22Rv1 (cell line): ENCODE results near the gene FN1.
A peak's percentile ranks its signal among the peaks of the same experiment; 100 is the strongest.

Experiments
- H3K27ac ChIP-seq: fragments of 450-650 bp; 2 replicates; pipeline ENCODE4 v1.5.1; 2017
- CTCF ChIP-seq: fragments of 450-650 bp; IDR thresholded peaks from 2 replicates; pipeline ENCODE4 v1.5.1; 2017; ENCODE audit warnings: mild to moderate bottlenecking
- ZFX ChIP-seq: fragments of 450-650 bp; IDR thresholded peaks from 2 replicates; pipeline ENCODE4 v1.6.1; 2017; ENCODE audit warnings: antibody characterized with exemption, borderline replicate concordance

FN1 gene

DNA sequence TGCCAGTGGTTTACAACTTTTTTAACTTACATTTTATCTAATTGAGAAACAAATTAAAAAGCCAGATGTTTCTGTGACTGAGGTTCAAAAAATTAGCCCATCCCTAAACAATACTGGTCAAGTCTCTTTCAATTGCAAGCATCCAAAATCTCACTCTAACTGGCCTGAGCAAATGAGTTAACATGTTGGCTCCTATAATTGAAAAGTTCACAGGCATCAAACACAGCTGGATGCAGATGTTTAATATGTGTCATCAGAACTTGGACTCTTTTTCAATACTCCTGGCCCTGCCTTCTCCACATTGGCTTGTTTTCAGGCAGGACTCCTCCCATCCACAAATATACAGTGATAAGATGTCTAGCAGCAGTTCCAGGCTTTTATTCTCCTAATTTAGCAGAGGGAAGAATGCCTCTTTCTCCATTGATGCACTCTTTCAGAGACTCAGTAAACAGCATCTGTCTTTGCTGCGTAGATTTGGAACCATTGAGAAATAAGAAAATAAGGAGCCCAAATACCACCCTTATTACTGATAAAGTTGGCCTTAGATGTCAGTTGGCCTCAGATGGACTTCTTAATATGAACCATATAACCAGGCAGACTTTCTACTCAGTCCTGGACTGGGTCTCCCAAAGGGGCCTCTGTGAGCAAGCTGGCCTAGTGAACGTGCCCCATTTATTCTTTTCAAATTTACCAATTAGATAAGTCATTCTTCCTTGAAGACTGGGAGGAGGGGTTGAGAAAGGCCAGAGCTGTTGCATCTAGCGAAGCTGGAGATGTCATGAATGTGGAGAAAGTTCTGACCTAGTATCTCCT, 30.4 kb upstream of the FN1 start:
- no peak for TF ChIP-seq CTCF
- no peak for TF ChIP-seq ZFX

GRCh38 chr2:215465256-215465655, 29.4 kb upstream of the FN1 start:
- TF ChIP-seq ZFX (no peak), CTCF (no peak)
- no peak overlapping the region for H3K27ac ChIP-seq

More for the DNA sequence above, 30.4 kb upstream of the FN1 start:
- no peak overlapping the region for H3K27ac ChIP-seq

DNA sequence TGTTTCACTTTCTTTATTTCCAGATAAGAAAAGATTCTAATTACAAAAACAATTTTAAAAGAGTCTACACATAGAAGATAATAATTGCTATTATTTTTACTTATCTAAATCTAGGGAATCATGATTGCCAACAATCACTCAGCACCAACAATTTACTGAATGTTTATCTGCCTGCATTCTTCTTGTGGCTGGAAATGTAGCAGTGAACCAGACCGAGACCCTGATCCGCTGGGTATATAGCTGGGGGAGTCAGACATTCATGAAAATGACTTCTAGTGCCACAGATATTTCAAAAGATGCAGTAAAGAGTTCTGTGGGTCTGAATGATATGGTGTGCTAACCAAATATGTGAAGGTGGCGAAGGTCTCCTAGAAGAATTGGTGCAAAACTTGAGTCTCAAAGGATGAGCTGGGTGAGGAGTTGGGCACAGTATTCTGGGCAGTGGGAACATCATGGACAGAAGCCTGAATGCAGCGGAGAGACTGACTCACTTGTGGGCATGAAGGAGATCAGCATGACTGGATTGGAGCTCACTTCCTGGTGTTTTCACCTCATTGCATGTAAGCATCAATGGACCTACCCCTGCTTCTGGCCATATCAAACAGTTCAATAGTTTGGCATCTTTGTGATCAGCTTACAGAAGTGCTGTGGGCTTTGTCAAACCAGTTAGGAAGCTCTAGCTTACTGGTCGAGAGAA, 26.1 kb upstream of the FN1 start:
- H3K27ac ChIP-seq = no peak overlapping the region
- TF ChIP-seq ZFX = no peak
- no peak for TF ChIP-seq CTCF

DNA sequence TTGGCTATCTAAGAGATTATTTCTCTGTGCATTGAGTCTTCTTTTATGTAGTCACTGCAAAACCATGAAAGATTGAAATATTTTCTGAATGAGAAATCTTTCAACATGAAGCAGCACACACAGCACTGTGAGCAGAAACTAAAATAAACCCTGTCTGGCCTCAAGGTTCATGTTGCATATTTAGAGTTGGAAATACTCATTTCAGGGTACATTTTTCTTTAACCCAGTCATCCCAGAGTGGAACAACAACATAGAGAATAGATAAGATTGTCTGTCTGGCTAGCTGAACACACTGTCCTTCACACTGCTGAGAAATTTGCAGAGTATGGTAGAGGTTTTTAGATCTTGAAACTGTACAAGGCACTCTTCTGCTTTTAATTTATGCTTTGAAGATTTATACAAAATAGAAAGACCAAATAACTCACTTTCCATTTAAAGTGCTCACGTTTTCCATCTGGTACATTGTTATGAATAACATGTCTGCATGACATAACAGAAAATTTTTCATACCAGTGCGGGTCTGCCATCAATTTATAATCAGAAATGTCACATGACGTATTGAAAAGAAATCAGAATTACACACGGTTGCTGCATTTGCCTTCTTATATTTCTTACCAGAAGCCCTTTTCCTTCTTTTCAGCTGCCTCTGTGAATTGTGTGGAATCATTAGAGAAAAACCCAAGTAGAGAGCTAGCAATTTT, 25.0 kb upstream of the FN1 start:
- no peak for TF ChIP-seq CTCF
- no peak for TF ChIP-seq ZFX
- no peak overlapping the region for H3K27ac ChIP-seq

DNA sequence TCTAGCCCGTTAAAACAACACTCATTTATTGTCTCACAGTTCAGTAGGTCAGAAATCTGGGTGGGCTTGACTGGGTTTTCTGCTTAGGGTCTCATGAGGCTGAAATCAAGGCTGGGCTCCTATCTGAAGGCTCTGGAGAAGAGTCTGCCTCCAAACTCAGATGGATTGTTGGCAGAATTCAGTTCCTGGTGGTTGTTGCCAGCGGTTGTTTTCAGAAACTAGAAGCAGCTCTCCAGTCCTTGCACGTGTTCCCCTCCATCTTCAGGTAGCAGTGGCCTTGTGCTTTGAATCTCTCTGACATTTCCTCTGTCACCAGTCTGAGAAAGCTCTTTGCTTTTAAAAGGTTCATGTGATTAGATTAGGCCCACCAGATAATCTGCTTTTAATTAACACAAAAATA, 20.1 kb upstream of the FN1 start:
- H3K27ac ChIP-seq = no peak overlapping the region
- TF ChIP-seq CTCF (no peak), ZFX (no peak)

GRCh38 chr2:215454519-215455246, 18.8 kb upstream of the FN1 start:
- TF ChIP-seq ZFX (no peak), CTCF (peak; percentile 92)
- H3K27ac ChIP-seq = no peak overlapping the region
